GM23248 (cell line): Measurements from ENCODE around the gene ZNF19.

ENCODE experiments used
- EZH2 ChIP-seq: fragments of 200-600 bp; sonication (generic); IDR thresholded peaks from 2 replicates; pipeline ENCODE4 v1.6.1; 2018; ENCODE audit warnings: antibody characterized with exemption, mild to moderate bottlenecking; ENCODE audit not compliant: insufficient read depth, poor library complexity, severe bottlenecking
- EZH2phosphoT487 ChIP-seq: fragments of 200-600 bp; sonication (generic); IDR thresholded peaks from 2 replicates; pipeline ENCODE4 v1.6.1; 2018; ENCODE audit warnings: antibody characterized with exemption, moderate library complexity, mild to moderate bottlenecking, low read depth; ENCODE audit not compliant: insufficient read depth

- no peak for TF ChIP-seq EZH2
- no peak for TF ChIP-seq EZH2phosphoT487
Measured at GRCh38 chr16:71507061-71507460, 17.9 kb upstream of the ZNF19 start.
